HEK293 (cell line): Measurements from ENCODE around the gene DNAJC22.

Source experiments
- CTCF ChIP-seq: fragments of 450-650 bp; formaldehyde crosslinking; IDR thresholded peaks from 2 replicates; pipeline ENCODE4 v1.5.1; 2016; ENCODE audit warnings: missing biosample characterization, missing genetic modification characterization
- HOXC10 ChIP-seq: sonication (generic); formaldehyde crosslinking; IDR thresholded peaks from 2 replicates; pipeline ENCODE4 v1.8.1; 2023; ENCODE audit warnings: mild to moderate bottlenecking, missing genetic modification reagents
- KLF9 ChIP-seq: fragments of 450-650 bp; formaldehyde crosslinking; IDR thresholded peaks from 2 replicates; pipeline ENCODE4 v1.5.1; 2016; ENCODE audit warnings: missing biosample characterization, missing genetic modification characterization, low read depth
- OVOL3 ChIP-seq: fragments of 450-650 bp; formaldehyde crosslinking; IDR thresholded peaks from 2 replicates; pipeline ENCODE4 v1.5.1; 2016; ENCODE audit warnings: missing biosample characterization, missing genetic modification characterization
- REST ChIP-seq: fragments of 450-650 bp; formaldehyde crosslinking; IDR thresholded peaks from 2 replicates; pipeline ENCODE4 v1.5.1; 2016; ENCODE audit warnings: missing biosample characterization, missing genetic modification characterization
- TCF7L2 ChIP-seq: IDR thresholded peaks from 2 replicates; pipeline ENCODE4 v1.6.1; 2011; ENCODE audit warnings: low read depth, mild to moderate bottlenecking, inconsistent platforms, low read length, moderate library complexity, borderline replicate concordance
- ZBTB49 ChIP-seq: fragments of 450-650 bp; formaldehyde crosslinking; IDR thresholded peaks from 2 replicates; pipeline ENCODE4 v1.5.1; 2016; ENCODE audit warnings: missing biosample characterization, missing genetic modification characterization, low read depth
- ZFP37 ChIP-seq: fragments of 450-650 bp; formaldehyde crosslinking; IDR thresholded peaks from 2 replicates; pipeline ENCODE4 v1.5.1; 2016; ENCODE audit warnings: missing biosample characterization, missing genetic modification characterization
- ZNF37A ChIP-seq: fragments of 450-650 bp; IDR thresholded peaks from 2 replicates; pipeline ENCODE4 v1.5.1; 2018; ENCODE audit warnings: missing biosample characterization, missing genetic modification characterization

GRCh38 chr12:49348781-49349180, 2.1 kb downstream of the DNAJC22 start:
- TF ChIP-seq CTCF (tag by site-specific recombination): no peak
- TF ChIP-seq ZFP37 (tag by site-specific recombination): no peak
- no peak for TF ChIP-seq HOXC10 (CRISPR knock-in tag)
- no peak for TF ChIP-seq ZNF37A (tag by site-specific recombination)
- TF ChIP-seq REST (tag by site-specific recombination): no peak
- TF ChIP-seq KLF9: no peak
- no peak for TF ChIP-seq TCF7L2
- TF ChIP-seq ZBTB49: no peak
- no peak for TF ChIP-seq OVOL3 (tag by site-specific recombination)
